GM12878 (cell line): ENCODE measurements around the gene F12. TPM values are rescaled to one million over a fixed set of nuclear protein-coding genes. Genes with fewer than 3 reads are reported as not detected.

Experiments used
- EZH2 ChIP-seq: IDR thresholded peaks from 2 replicates; pipeline ENCODE4 v1.6.1; 2012; ENCODE audit warnings: low read depth, mild to moderate bottlenecking, control low read depth, inconsistent platforms, low read length, borderline replicate concordance; ENCODE audit not compliant: control insufficient read depth
- IKZF1 ChIP-seq: fragments of 450-650 bp; conservative IDR thresholded peaks from 2 replicates; pipeline ENCODE4 v1.6.1; 2017; ENCODE audit warnings: antibody characterized with exemption, mild to moderate bottlenecking
- MYC ChIP-seq: IDR thresholded peaks from 2 replicates; pipeline ENCODE4 v1.6.1; 2011; ENCODE audit warnings: mild to moderate bottlenecking, low read length, moderate library complexity, inconsistent platforms; ENCODE audit not compliant: insufficient read depth, insufficient replicate concordance, insufficient read length, severe bottlenecking
- NFYB ChIP-seq: IDR thresholded peaks from 2 replicates; pipeline ENCODE4 v1.6.1; 2011; ENCODE audit warnings: low read depth, mild to moderate bottlenecking, low read length, improper control_type of control experiment, moderate library complexity; ENCODE audit not compliant: insufficient read depth
- RCOR1 ChIP-seq: conservative IDR thresholded peaks from 2 replicates; pipeline ENCODE4 v1.6.1; 2012; ENCODE audit warnings: low read depth, low read length, improper control_type of control experiment
- RELA ChIP-seq: fragments of 450-650 bp; IDR thresholded peaks from 2 replicates; pipeline ENCODE4 v1.8.0; 2014; ENCODE audit warnings: borderline replicate concordance; ENCODE audit not compliant: partially characterized antibody
- SIX5 ChIP-seq: IDR thresholded peaks from 2 replicates; pipeline ENCODE4 v1.6.1; 2011; ENCODE audit warnings: mild to moderate bottlenecking, low read depth, low read length, moderate library complexity; ENCODE audit not compliant: severe bottlenecking
- SMAD5 ChIP-seq: IDR thresholded peaks from 2 replicates; pipeline ENCODE4 v1.6.1; 2016; ENCODE audit warnings: antibody characterized with exemption, low read depth
- SPI1 ChIP-seq: IDR thresholded peaks from 2 replicates; pipeline ENCODE4 v1.6.1; 2011; ENCODE audit warnings: low read depth, mild to moderate bottlenecking, low read length, moderate library complexity, borderline replicate concordance; ENCODE audit not compliant: insufficient read depth
- SRF ChIP-seq, 2 experiments: IDR thresholded peaks; 2 replicates each; pipeline ENCODE4 v1.6.1; 2011; ENCODE audit warnings: low read depth in 2 of 2, low read length in 2 of 2, mild to moderate bottlenecking in 1 of 2, moderate library complexity in 1 of 2
- SUZ12 ChIP-seq: fragments of 200-600 bp; sonication (generic); IDR thresholded peaks from one replicate; pipeline ENCODE4 v1.6.1; 2018; ENCODE audit warnings: antibody characterized with exemption, mild to moderate bottlenecking; ENCODE audit not compliant: unreplicated experiment
- TARDBP ChIP-seq: IDR thresholded peaks from 2 replicates; pipeline ENCODE4 v1.6.1; 2016; ENCODE audit warnings: borderline replicate concordance
- ZNF24 ChIP-seq: fragments of 450-650 bp; IDR thresholded peaks from 2 replicates; pipeline ENCODE4 v1.6.1; 2017; ENCODE audit warnings: antibody characterized with exemption, mild to moderate bottlenecking
- polyA plus RNA-seq, 11 experiments: library from polyadenylated mRNA; depleted of rRNA in 4 of 11; unstranded in 6 of 11; stranded (reverse) in 5 of 11; fragments of >200 nt; fragmentation: Nextera tagmentation in 4 of 11; fragmentation: Illumina TruSeq in 1 of 11; extraction: Ambion mirVana in 4 of 11; extraction: Trizol in 1 of 11; gene quantifications; 1 replicate in 1 of 11; 2 replicates in 10 of 11; pipeline versions ENCODE4 v1.2.1 to v1.2.3, GENCODE V29; 2011 to 2016; ENCODE audit warnings: inconsistent platforms in 2 of 11, missing spikeins in 2 of 11, low read depth in 1 of 11
- total RNA-seq, 4 experiments: library from RNA; depleted of rRNA in 3 of 4; stranded (reverse); fragments of >200 nt in 3 of 4; fragmentation: Illumina TruSeq in 1 of 4; extraction: Trizol in 1 of 4; gene quantifications; 2 replicates each; pipeline versions ENCODE4 v1.2.1 to v1.2.3, GENCODE V29; 2013 to 2021
- TF ChIP-seq, protein P1 (sequence below): IDR thresholded peaks from 2 replicates; pipeline ENCODE4 v1.6.1; 2012; ENCODE audit warnings: low read length, inconsistent platforms
- TF ChIP-seq, protein P2 (sequence below): fragments of 450-650 bp; IDR thresholded peaks from 2 replicates; pipeline ENCODE4 v1.6.1; 2016; ENCODE audit warnings: mild to moderate bottlenecking, moderate library complexity, borderline replicate concordance
- TF ChIP-seq, protein P3 (sequence below): fragments of 150-350 bp; IDR thresholded peaks from 2 replicates; pipeline ENCODE4 v1.6.1; 2014; ENCODE audit warnings: mild to moderate bottlenecking, low read depth, low read length
- TF ChIP-seq, protein P4 (sequence below): fragments of 450-650 bp; IDR thresholded peaks from 2 replicates; pipeline ENCODE4 v1.6.1; 2017; ENCODE audit warnings: low read depth, mild to moderate bottlenecking, moderate library complexity
- TF ChIP-seq, protein P5 (sequence below): IDR thresholded peaks from 2 replicates; pipeline ENCODE4 v1.6.1; 2011; ENCODE audit warnings: mild to moderate bottlenecking, low read depth, low read length, moderate library complexity; ENCODE audit not compliant: insufficient replicate concordance

Gene F12
- total and polyA plus RNA-seq, 10 of the 15 experiments (the other 5 are each of a cell fraction or from before 2014, with no cell fraction given): 0.25 to 11.3 (median 5.5) TPM

DNA sequence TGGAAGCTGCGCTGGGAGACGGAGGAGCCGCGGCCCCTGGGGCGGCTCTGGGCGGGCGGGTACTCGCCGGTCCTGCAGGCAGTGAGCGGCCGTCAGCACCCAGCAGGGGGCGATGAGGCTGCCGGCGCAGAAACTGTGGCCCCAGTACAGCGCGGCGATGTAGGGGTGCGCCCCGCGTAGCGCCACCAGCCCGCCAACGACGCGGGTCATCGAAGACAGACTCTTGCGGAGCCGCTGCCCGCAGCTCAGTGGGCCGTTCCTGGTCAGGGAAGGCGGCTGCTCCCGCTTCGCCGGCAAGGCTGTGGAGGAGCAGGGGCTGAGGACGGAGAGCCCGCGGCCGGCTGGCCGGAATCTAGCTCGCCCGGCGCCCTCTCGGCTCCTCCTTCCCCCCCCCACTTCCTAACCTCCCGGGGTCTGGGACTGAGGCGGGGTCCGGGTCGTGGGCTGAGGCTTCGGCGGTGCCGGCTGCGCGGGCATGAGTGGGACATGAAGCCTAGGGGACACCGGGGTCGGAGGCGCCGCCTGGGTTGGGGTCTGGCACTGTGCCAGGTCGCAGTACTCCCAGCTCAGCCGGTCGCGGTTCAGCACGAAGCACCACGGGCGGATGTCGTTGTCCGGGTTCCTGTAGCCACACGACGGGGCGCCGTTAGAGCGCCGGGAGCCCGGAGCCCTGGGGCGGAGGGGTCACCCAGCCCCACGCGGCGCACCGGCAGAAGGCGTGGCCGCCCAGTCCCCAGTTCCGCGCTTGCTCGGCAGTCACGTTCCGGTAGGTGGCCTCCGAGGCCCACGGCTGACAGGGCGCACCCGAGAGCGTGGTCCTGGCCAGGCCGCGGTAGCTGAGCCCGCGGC, 5.3 kb downstream of the F12 start (continued):
- TF ChIP-seq, protein P1, sequence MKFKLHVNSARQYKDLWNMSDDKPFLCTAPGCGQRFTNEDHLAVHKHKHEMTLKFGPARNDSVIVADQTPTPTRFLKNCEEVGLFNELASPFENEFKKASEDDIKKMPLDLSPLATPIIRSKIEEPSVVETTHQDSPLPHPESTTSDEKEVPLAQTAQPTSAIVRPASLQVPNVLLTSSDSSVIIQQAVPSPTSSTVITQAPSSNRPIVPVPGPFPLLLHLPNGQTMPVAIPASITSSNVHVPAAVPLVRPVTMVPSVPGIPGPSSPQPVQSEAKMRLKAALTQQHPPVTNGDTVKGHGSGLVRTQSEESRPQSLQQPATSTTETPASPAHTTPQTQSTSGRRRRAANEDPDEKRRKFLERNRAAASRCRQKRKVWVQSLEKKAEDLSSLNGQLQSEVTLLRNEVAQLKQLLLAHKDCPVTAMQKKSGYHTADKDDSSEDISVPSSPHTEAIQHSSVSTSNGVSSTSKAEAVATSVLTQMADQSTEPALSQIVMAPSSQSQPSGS: no peak
- TF ChIP-seq RELA (peak; percentile 51), NFYB (no peak), SMAD5 (no peak), MYC (peak; percentile 42), TARDBP (no peak), IKZF1 (peak; percentile 14), SIX5 (no peak), SUZ12 (no peak), ZNF24 (no peak), RCOR1 (no peak), SPI1 (0 out of 2 replicates have a peak, but pooled peaks have one; percentile 38), SRF (IDR thresholded peaks at IDR 0.05; ENCODE audit: low read depth in 2 of 2, low read length in 2 of 2) (no peak), EZH2 (no peak)
- TF ChIP-seq, protein P2, sequence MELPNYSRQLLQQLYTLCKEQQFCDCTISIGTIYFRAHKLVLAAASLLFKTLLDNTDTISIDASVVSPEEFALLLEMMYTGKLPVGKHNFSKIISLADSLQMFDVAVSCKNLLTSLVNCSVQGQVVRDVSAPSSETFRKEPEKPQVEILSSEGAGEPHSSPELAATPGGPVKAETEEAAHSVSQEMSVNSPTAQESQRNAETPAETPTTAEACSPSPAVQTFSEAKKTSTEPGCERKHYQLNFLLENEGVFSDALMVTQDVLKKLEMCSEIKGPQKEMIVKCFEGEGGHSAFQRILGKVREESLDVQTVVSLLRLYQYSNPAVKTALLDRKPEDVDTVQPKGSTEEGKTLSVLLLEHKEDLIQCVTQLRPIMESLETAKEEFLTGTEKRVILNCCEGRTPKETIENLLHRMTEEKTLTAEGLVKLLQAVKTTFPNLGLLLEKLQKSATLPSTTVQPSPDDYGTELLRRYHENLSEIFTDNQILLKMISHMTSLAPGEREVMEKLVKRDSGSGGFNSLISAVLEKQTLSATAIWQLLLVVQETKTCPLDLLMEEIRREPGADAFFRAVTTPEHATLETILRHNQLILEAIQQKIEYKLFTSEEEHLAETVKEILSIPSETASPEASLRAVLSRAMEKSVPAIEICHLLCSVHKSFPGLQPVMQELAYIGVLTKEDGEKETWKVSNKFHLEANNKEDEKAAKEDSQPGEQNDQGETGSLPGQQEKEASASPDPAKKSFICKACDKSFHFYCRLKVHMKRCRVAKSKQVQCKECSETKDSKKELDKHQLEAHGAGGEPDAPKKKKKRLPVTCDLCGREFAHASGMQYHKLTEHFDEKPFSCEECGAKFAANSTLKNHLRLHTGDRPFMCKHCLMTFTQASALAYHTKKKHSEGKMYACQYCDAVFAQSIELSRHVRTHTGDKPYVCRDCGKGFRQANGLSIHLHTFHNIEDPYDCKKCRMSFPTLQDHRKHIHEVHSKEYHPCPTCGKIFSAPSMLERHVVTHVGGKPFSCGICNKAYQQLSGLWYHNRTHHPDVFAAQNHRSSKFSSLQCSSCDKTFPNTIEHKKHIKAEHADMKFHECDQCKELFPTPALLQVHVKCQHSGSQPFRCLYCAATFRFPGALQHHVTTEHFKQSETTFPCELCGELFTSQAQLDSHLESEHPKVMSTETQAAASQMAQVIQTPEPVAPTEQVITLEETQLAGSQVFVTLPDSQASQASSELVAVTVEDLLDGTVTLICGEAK: no peak
- TF ChIP-seq, protein P3, sequence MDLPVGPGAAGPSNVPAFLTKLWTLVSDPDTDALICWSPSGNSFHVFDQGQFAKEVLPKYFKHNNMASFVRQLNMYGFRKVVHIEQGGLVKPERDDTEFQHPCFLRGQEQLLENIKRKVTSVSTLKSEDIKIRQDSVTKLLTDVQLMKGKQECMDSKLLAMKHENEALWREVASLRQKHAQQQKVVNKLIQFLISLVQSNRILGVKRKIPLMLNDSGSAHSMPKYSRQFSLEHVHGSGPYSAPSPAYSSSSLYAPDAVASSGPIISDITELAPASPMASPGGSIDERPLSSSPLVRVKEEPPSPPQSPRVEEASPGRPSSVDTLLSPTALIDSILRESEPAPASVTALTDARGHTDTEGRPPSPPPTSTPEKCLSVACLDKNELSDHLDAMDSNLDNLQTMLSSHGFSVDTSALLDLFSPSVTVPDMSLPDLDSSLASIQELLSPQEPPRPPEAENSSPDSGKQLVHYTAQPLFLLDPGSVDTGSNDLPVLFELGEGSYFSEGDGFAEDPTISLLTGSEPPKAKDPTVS: no peak
- TF ChIP-seq, protein P4, sequence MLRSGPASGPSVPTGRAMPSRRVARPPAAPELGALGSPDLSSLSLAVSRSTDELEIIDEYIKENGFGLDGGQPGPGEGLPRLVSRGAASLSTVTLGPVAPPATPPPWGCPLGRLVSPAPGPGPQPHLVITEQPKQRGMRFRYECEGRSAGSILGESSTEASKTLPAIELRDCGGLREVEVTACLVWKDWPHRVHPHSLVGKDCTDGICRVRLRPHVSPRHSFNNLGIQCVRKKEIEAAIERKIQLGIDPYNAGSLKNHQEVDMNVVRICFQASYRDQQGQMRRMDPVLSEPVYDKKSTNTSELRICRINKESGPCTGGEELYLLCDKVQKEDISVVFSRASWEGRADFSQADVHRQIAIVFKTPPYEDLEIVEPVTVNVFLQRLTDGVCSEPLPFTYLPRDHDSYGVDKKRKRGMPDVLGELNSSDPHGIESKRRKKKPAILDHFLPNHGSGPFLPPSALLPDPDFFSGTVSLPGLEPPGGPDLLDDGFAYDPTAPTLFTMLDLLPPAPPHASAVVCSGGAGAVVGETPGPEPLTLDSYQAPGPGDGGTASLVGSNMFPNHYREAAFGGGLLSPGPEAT: no peak
- TF ChIP-seq, protein P5, sequence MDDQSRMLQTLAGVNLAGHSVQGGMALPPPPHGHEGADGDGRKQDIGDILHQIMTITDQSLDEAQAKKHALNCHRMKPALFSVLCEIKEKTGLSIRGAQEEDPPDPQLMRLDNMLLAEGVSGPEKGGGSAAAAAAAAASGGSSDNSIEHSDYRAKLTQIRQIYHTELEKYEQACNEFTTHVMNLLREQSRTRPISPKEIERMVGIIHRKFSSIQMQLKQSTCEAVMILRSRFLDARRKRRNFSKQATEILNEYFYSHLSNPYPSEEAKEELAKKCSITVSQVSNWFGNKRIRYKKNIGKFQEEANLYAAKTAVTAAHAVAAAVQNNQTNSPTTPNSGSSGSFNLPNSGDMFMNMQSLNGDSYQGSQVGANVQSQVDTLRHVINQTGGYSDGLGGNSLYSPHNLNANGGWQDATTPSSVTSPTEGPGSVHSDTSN: no peak
